ENCODE measurements around the gene PTK6.
A peak's percentile ranks its signal among the peaks of the same experiment; 100 is the strongest.

The PTK6 gene

GRCh38 chr20:63533388-63533787 is 3.8 kb downstream of the PTK6 start:
- H3K27ac ChIP-seq = peak overlapping the region; percentile 88
- TF ChIP-seq, protein P1, sequence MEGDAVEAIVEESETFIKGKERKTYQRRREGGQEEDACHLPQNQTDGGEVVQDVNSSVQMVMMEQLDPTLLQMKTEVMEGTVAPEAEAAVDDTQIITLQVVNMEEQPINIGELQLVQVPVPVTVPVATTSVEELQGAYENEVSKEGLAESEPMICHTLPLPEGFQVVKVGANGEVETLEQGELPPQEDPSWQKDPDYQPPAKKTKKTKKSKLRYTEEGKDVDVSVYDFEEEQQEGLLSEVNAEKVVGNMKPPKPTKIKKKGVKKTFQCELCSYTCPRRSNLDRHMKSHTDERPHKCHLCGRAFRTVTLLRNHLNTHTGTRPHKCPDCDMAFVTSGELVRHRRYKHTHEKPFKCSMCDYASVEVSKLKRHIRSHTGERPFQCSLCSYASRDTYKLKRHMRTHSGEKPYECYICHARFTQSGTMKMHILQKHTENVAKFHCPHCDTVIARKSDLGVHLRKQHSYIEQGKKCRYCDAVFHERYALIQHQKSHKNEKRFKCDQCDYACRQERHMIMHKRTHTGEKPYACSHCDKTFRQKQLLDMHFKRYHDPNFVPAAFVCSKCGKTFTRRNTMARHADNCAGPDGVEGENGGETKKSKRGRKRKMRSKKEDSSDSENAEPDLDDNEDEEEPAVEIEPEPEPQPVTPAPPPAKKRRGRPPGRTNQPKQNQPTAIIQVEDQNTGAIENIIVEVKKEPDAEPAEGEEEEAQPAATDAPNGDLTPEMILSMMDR (conservative IDR thresholded peaks at IDR 0.05) = no peak

DNA sequence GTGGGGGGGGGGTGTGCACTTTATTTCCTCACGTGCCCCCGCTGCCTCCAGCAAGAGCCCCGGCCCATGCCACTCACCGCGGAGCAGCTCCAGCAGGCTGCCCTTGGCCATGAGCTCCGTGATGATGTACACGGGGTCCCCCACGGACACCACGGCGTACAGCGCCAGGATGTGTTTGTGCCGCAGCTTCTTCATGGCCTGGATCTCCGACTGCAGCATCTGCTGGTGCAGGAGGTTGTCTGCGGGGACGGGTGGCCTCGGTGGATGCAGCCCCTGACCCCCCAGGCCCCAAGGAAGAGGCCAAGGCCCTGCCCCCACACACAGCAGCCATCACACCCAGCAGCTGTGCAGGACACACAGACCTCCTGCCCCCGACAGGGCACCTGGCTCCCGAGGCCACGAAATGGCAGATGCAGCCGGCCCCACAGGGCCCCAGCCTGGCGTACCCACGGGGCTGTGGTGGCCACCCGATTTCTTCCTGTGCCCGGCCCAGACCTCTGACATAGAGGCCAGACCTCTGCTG is 4.7 kb downstream of the PTK6 start:
- TF ChIP-seq, protein P1 (conservative IDR thresholded peaks at IDR 0.05) = no peak
- peak overlapping the region; percentile 88; the same call in 1 of the 2 replicates for H3K27ac ChIP-seq

DNA sequence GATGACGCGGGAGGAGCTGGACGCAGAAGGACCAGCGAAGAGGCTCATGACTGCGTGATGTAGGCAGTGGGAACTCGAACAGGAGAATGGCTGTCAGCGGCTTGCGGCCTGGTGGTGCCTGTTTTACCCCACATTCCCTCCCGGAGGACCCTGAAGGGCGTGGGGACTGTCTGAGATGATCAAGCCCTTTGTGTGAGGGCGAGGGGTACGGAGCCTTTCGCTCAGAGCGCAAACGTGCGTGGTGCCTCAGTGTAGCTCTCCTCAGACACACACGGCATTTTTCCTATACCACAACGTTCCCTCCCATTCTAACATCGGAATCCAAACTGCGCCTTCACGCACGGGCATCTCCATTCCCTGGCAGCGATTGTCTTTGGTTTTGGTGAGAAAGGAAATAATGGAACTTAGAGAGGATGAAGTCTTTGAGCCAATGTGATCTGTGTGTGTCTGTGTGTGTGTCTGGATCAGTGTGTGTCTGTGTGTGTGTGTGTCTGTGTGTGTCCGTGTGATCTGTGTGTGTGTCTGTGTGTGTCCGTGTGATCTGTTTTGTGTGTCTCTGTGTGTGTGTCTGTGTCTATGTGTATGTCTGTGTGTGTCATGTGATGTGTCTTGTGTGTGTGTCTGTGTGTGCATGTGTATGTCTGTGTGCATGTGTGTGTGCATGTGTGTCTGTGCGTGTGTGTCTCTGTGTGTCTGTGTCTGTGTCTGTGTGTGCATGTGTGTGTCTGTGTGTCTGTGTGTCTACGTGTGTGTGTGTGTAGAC is 5.3 kb downstream of the PTK6 start:
- TF ChIP-seq, protein P1 (conservative IDR thresholded peaks at IDR 0.05) = no peak
- 0 out of 2 replicates have a peak overlapping the region, but pooled peaks have one; percentile 88 for H3K27ac ChIP-seq

GRCh38 chr20:63530788-63531160 is 6.4 kb downstream of the PTK6 start:
- no peak overlapping the region for H3K27ac ChIP-seq
- TF ChIP-seq, protein P1 (conservative IDR thresholded peaks at IDR 0.05) = no peak

DNA sequence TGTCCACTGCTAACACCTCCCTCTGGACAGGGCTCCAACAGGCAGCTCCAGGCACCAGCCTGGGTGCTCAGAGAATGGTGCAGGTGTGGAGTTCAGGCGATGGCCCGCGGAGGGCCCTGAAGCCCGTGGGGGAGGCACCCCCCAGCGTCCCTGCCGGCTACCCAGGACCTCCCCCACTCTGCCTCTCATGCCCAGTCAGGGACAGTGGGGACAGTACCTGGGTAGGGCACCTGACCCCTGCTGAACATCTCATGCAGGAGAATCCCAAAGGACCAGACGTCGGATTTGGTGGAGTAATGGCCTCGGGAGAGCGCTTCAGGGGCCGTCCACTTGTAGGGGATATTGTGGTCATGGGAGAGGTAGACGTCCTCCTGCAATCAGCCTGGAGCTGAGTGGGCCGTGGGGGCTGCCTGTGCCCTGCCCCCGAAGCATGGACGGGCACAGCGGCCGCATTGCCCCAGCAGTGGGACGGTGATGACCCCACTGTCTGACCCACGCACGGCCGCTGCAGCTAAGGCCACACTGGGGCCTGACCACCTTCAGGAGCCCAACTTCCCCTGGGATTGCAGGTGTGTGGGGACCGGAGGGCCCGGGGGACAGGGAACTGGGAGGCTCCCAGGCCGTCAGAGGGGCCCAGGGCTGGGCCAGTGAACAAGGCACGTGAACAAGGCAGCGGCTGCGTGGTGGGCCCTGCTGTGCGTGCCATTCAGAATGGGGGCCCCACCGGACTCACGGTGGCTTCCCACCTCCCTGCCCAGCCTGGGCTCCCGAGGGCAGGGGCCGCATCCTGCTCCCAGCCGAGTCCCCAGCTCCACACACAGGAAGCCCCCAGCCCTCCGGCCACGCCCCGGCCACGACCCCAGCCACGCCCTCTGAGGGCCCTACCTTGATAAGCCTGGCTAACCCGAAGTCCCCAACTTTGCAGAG is 7.1 kb downstream of the PTK6 start:
- H3K27ac ChIP-seq = no peak overlapping the region
- TF ChIP-seq, protein P1 (conservative IDR thresholded peaks at IDR 0.05) = no peak

DNA sequence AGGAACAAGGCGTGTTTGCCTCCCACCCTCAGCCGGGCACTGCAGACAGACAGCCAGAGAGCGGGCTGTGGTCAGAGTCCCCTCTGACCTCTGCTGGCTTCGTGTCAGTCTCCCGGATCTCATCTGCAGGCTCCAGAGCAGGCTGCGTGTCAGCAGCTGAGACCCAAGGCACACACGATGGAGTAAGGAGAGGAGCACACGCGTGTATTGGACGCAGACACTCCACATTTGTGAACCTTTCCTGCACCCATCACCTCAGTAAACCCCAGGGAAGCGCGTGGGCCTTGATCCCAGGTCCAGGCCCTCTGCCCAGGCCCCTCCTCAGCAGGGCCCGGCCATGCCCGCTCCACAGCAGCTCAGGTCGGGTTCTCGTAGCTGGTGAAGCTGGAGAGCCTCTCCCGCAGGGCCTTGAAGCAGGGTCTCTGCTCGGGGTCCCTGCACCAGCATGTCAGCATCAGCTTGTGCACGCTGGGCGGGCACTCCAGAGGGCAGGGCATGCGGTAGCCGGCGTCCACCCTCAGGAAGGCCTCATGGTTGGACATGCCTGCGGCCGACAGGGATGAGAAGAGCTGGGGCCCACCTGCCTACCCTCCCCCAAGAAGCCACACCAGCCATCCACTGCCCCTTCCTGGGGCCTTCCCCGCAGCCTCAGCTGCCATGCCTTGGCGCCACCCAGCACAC is 7.9 kb downstream of the PTK6 start:
- H3K27ac ChIP-seq = no peak overlapping the region
- TF ChIP-seq, protein P1 (conservative IDR thresholded peaks at IDR 0.05) = no peak
